Activated naive CD4-positive, alpha-beta T cell (primary cell): ENCODE results near the gene HPF1.
"Not testable (repeated sequence)": the region's sequence is repeated elsewhere in the genome, so short reads cannot be mapped to it uniquely, and the experiment has no call there.

Experiments
- DNase-seq, 4 experiments: peaks; one replicate each; lab custom pipeline; 2025; lab: John Stamatoyannopoulos, UW

HPF1 gene

DNA sequence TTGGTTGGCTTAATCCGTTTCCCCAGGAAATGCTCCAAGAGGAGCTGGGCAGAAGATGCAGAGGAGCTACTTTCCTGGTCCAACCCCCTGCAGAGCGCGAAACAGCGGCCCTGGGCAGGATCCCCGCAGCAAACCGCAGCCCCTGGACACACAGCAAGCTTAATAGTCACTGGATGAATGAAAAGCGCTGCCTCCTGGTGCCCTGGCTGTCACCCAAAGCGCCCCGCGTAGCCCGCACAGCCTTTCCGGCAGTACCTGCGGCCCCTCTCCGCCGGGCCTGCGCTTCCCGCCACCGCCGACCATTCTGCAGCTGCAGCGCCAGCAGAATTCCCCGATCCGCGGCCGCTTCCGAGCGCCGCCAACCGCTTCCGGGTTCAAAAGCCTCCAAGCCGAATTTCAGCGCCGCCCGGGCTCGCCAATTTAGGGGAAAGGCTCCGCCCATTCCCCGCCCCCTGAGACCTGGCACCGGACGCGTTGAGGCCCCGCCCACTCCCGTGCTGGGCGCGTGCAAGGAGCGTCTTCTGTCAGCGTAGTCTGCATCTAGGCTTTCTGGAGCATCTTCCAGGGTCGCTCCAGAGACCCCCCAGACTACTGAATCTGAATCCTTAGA lies at the start of gene HPF1:
HPF1 (minus strand) TSS at position 370 of the 610 bp plus-strand sequence; CDS start at position 303, 67 bp downstream.
- DNase-seq = peak; percentile 75 to 90 (median 80)

DNA sequence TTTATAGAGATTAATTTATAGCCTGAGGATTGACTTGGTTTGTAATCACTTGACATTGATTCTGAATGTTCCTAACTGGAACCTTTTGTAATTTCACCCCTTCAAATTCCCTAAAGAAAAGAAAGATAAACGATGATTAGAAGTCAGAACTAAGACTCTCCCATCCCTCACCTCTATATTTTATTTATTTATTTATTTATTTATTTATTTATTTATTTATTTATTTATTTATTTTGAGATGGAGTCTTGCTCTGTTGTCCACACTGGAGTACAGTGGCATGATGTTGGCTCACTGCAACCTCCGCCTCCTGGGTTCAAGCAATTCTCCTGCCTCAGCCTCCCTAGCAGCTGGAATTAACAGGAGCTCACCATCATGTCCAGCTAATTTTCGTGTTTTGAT lies 49.0 kb upstream of the HPF1 start:
- not testable (repeated sequence) for DNase-seq

DNA sequence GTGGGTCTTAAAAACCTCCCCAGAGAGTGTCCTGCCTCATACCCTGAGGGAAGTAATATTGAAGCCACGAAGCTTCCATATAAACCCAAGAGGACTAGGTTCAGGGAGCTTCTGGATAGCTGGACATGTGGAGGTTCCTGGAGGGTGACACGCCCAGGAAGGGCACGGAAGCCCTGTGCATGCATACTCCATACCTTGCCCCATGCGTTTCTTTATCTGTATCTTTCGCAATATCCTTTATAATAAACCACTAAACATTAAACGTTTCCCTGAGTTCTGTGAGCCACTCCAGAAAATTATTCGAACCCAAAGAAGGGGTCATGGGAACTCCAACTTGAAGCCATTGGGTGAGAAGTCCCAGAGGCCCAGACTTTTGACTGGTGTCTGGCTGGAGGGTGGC lies 45.7 kb upstream of the HPF1 start:
- DNase-seq = no peak

DNA sequence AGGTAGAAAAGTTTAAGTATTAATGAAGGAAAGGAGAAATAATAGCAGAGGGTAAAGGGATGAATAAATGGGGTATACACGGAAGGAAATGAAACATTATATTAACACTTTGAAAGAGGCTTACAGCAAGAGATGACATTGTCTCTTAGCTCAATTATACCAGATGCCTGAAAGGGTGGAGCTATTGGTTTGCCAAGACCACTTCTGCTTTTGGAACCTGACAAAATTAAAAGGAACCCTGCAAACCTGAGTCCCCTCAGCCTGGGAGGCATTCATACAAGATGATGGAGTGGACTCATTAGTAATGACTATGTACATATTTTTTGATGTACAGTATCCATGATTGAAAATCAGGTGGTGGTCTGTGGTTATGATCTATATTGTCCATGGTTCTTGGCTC lies 45.1 kb upstream of the HPF1 start:
- DNase-seq = no peak

DNA sequence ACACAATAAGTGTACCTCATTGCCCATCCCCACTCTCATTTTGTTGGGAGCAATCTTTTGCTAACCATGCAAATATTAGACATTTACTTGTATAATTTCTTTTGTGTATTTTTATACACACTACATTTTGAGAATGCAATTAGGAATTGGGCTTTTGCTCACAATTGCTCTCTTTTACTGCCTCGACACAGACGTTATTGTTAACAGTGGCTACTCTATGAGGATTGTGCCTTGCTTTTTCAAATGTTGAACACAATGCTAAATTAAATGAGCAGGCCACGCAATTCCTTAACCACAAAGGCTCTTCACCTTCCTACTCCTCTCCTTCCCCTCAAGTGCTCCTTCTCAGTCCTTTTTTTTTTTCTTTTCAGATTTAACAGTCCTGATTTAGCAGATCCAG lies 42.8 kb upstream of the HPF1 start:
- DNase-seq = no peak

DNA sequence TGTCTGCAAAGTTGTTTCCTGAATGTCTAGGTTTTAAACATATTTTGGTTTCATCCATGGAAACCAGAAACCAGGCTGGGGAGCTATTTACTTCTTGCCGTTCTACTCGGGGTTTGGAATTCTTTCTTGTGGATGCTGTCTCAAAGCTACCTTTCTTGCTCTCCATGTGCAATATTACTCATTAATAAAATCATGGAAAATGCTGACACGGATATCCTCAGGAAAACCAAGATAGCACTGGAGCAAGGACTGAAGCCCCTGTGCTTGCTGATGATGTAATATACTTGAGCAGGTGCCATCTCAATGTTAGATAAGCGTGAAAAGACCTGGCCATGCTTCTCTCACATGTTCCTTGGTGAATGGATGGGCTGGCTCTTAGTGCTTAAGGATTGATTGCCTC lies 41.5 kb upstream of the HPF1 start:
- no peak for DNase-seq

DNA sequence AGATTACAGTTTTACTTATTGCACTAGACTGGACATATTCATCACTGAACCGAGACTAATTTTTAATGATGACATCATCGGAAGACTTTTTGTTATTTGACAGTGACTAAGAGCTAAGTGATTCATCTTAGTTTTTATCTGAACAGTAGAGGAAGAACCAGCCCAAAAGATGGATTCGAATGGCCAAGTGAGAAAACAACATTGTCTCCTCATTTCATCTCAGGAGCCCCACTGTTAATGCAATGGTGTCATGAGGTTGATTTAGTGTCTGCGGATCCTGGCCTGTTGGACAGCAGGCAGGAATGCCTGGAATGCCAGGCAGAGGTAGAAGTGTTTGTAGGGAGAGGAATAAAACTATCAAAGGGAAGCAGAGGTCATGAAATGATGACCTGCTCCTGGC lies 37.8 kb upstream of the HPF1 start:
- DNase-seq = no peak

DNA sequence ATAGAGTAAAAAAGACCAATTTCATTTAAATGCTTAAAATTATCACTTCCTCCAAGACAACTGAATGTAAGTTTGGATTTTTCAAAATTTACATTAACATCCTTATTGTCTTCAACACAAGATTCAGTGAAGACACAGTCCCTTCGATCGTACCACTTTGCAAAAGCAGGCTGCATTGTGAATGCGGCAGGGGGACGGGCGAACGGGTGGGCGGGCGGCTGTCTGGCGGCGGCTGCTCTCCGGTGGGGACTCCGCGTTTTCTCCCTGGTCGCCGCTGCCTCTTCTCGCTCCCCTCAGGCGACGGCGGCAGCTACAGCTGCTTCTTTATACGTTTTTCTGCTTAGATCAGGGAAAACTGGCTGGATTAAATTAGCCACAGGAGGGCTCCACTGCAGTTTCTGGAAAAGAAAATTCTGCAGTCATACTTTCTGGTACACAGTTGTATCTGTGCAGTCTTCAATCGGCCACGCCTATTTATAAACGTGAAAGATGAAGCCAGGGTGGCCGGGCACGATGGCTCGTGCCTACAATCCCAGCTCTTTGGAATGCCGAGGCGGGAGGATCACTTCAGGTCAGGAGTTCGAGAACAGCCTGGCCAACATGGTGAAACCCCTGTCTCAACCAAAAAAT lies 33.9 kb upstream of the HPF1 start:
- no peak for DNase-seq

DNA sequence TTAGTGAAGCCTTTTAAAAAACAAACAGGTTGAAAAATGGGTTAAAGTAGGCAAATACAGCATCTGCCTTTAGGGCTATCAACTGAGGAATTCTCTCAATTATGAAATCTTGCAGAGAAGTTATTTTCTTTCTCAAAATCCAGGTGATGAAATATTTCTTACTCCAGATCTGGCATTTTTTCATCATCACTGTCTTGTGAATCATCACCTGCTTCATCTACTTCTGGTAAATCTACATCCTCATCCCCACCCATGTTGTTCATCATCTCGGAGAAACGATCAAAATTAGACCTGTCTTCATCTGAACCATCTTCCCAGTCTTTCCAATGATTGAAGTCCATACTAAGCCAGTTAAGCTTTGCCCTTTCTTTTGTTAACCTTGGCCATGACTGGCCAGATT lies 33.3 kb upstream of the HPF1 start:
- DNase-seq = no peak

DNA sequence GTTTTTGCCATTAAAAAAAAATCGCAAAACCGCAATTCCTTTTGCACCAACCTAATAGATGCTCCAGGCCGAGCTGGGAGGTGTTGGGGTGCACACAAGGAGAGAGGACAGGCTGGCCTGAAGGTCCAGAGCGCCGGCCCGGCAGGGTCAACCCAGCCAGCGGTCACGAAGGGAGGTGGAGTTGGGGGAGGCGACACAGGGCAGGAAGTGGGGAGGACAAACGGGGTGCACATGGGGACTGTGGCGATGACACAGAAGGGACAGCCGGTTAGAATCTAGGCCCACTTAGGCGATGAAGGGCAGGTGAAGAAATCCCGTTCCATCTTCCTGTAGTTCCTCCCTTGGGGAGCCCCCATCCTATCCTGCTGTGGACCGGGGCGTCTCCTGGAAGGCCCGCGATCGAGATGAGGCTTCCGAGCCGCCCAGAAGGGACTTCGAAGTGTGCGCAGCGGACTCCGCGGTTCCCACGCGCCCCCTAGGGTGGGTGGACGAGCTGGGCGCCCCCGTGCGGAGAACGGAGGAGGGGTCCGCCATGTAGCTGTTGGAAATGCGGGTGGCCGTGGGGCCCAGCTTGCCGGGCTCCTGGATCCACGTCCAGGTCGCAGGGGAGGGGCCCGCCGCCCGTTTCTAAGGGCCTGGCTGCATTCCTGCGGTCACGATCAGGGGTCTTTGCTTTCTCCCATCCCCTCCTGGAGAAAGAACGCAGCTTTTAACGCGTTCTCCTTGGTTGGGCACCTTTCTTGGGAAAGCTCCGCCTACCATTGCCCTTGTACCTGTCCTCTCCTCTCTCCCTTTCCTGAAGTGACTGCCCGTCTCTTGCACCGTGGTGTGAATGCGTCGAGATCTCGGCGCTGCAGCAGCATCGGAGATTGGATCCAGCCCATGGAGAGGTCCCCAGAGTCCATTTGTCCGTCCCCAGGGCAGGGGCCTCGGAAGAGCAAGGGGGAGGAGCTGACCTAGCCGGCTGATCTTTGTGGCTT lies 17.0 kb upstream of the HPF1 start:
- DNase-seq = peak in 2 of 4 experiments; percentile 1 to 34

DNA sequence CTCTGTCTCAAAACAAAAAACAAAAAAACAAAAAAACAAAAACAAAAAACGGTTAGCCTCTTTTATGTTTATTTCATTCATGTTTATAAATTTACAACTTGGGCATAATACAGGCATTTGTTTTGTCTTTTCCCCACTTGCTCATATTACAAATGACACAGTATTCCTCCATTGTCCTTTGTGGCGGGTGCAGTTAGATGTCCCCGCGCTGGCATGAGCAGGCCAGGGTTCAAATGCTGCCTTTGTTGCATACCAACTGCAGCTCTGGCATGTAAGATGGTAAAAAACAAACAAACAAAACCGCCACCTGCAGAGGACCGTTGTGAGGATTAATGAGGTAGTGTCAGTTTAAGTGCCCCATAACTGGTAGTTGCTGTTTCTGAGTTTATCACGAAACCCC lies 16.1 kb upstream of the HPF1 start:
- no peak for DNase-seq

DNA sequence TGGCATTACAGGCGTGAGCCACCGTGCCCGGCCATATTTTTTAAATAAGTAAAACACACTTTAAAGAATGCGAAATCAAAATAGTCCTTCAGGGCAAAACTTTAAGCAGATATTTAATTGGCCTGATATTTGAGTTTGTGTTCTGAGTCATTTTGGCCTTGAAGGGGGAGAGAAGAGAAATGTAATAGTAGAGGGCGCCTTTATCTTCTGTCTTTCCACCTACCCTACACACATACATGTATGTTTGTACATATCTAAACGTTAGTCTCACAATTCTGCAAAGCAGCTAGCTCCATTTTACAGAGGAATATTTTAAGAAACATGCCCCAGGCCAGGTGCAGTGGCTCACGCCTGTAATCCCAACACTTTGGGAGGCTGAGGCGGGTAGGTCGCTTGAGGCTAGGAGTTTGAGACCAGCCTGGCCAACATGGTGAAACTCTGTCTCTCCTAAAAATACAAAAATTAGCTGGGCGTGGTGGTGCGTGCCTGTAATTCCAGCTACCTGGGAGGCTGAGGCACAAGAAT lies 13.9 kb upstream of the HPF1 start:
- not testable (repeated sequence) for DNase-seq

DNA sequence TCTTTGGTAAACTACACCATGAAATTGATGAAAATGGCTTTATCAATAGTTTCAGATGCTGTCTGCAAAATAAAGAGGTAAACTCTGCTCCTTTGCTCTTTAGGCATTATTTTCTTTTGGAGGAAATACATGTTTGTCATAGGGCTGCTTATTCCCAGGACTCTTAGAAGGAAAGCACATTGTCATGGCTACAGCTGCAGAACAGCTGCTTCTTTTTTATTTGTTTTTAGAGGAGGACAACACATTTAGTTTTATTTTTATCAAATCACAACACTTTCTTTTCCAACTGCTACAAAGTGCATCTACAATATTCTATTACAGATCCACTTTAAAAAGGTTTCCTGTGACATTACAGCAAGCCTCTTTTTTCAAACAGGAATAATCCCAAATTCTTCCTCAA lies 12.7 kb upstream of the HPF1 start:
- no peak for DNase-seq

DNA sequence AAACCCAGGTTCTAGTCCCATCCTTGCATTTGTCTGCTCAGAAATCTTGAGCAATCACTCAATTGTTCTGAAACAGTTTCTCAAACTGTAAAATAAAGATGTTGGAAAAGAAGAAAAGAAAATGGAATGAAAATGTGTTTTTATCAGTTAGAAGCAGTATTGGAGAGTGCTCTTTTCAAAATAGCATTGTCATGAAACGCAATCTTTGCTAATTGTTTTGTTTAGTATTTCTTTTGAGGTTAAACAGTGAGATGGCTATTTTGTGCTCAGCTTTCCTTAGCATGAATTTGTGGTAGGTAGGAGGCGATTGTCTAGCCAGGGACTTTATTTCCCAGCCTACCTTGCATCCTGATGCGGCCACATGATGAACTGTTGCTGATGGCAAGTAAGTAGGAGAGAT lies 10.6 kb upstream of the HPF1 start:
- no peak for DNase-seq

DNA sequence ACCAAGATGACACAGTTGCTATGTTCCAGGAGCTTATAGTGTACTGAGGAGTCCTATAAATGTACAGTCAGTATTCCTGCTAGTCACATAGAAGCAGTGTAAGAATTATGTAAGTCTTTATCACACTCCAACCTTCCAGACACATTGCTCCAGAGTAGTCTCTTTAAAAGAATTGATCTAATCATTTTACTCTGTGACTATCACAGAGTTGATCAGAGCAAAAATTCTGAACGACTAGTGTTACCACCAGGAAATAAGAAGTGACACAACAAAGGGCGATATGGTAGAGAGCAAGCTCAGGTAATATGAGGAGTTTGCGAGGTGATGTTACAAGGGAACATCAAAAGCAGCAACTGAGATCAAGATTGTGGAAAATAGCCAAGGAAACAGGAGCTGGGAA lies 9.0 kb upstream of the HPF1 start:
- DNase-seq = no peak

DNA sequence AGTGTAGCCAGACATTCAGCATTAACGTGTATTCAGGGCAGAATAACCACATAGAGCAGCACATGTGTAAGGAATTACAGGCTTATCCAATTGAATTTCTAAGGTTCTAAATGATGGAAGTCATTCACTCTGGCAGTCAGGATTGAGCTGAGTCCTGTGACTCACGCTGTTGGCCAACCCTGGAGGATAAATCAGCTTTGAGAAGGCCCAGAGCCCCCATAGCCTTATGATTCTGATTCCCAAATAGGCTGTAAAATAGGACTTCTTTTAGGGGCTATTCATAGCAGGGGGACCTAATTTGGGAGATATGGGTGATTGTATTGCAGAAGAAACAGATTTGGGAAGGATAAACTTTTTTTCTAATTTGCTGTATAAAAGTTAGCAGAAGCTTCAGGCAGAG lies 8.1 kb upstream of the HPF1 start:
- no peak for DNase-seq

DNA sequence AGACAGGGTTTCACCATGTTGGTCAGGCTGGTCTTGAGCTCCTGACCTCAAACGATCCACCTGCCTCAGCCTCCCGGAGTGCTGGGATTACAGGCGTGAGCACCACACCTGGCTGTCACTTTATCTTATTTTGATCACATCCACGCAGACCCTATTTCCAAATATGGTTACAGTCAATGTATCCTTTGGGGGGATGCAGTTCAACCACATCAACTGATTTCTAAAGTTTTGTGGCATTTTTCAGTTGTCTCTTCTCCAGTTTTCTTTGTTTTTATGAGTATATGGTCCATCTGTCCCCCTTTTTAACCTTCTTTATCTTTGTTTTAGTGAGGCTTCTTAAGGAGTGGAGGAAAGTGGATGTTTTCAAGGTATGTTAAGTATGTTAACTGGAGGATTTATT lies 4.1 kb upstream of the HPF1 start:
- DNase-seq = no peak

DNA sequence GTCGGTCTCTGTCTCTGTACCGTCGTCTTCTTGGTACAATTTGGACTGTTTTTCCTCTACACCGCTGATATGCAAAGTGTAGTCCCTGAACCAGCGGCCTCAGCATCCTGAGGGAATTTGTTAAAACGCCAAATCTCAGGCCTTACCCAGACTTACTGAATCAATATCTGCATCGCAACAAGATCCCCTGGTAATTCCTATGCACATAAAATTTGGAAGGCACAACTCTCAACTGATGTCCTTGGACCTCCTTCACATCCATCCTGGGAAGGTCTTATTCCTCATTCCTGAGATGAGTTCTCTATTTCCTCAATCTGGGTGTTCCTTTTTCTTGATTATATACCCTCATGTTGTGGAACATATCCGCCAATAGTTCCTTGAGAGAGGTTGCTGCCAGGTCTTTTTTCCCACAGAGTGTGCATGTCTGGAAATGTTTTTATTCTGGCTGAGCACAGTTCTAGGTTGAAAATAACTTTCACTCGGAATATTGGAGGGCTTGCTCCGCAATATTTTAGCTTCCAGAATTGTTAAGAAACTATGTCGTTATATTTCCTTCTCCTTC lies 738 bp upstream of the HPF1 start:
- no peak for DNase-seq

DNA sequence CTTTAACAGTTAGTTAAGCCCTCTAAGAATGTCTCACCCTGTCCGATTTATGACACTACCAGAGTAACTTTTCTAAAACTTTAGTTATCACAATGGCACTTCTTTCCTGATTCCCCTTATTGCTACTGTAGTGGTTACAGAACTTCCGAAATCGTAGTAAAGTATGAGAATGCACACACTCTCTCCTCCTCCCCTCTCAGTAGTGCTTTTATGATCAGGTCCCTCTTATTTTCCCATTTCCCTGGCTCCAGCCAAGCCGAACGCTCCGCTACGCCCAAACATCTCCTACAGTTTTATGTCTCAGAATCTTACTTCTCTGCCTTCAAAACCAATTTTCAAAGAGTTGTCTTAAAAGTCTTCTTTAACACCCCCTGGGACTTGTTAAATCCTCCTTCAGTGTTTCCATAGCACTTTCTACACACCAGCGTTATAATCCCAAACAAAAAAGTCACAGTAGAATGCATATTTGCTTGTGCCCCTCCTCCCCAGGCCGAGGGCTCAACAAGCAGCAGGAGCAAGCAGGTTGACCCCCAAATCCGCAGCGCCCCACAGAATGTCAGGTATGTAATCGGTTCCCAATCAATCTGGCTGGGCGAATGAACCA lies 671 bp downstream of the HPF1 start:
- DNase-seq = no peak

DNA sequence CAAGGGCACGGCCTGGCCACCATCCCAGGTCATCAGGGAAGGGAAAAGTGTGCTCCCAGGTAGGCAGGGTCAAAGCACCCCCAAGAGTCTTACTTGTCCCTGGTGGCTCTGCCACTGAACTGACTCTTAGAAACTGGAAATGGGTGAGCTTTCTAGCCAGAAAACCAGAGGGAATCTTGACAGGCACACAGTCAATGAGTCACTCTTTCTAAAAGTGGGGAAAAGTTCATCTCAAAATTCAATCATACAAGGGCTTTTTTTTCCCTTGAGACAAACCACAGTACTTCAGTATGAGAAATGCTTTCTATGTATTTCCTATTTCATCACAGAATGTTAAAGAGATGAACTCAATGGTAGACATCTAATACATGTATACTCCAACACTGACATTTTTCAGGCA lies 12.5 kb downstream of the HPF1 start:
- no peak for DNase-seq

DNA sequence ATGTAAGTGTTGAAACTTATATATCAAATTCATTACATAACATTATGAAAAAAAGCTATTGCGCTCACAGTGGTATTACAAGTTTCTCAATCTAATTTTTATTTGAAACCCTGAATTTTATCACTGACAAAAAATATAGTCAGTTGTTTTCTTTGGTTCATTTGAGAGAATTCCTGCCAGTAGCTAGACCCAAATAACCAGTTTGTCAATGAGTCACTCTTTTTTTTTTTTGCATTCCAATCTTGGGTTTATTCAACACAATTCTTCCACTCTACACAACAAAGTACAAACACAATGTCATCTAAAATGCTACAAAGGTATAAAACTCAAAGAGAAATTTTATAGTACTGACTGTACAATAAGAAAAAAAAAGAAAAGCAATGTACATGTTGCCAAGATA lies 13.1 kb downstream of the HPF1 start:
- no peak for DNase-seq

DNA sequence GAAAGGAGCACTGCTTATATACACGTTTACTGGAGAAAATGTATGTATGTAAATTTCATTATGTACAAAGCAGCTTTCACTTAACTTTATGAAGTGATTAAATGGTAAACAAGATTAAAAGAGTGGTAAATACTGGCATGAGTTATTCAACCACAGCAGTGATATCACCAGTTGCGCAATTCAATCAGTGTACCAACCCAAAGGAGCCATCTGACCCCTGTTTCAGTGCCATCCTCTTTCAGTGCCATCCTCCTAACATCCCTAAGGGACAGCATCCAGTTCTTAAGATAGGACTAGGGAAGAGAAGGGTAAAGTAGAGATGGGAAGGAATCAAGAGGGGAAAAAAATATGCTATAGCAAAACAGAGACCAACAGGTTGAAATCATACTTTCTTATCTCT lies 16.2 kb downstream of the HPF1 start:
- no peak for DNase-seq
